Fibroblast of skin of left quadriceps (primary cell): ENCODE results near the gene MTHFD1L.
A peak's percentile ranks its signal among the peaks of the same experiment; 100 is the strongest.
"Not testable (repeated sequence)": the region's sequence is repeated elsewhere in the genome, so short reads cannot be mapped to it uniquely, and the experiment has no call there.

Source experiments
- DNase-seq, 2 experiments: peaks; one replicate each; pipeline ENCODE4 v3.0.0-alpha.2; 2013; ENCODE audit warnings: low read depth in 2 of 2

The MTHFD1L gene

DNA sequence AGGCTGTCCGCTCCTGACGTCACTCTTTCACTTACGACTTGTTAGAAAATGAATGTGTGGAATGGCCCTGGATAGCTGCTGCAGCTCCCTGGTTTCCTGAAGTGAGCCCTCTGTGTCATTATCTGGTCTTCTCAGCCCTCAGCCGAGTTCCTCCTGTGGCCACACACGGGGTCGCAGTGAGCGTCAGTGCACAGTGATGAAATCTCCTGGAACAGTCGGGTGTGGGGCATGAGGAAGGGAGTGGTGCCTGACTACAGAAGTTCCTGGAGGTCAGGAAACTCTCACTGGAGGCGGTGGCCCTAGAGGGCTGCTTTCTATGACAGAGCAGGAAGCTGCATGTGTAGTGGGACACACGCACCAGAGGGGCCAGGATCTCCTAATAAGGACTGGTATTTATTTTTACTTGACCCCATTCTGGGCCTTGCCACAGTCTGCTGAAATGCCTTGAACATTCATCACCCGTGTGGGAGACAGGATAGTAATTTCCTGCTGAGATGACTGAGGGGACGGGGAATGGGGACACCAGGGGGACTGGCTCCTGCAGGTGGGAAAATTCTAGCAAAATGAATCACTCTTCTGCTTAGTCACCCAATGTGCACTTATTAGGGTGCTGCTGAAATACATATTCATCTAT is 175.5 kb downstream of the MTHFD1L start:
- peak; percentile 82 to 83 for DNase-seq

GRCh38 chr6:151041686-151042085 is 176.2 kb downstream of the MTHFD1L start:
- DNase-seq = no peak

GRCh38 chr6:151042911-151043330 is 177.4 kb downstream of the MTHFD1L start:
- not testable (repeated sequence) for DNase-seq

DNA sequence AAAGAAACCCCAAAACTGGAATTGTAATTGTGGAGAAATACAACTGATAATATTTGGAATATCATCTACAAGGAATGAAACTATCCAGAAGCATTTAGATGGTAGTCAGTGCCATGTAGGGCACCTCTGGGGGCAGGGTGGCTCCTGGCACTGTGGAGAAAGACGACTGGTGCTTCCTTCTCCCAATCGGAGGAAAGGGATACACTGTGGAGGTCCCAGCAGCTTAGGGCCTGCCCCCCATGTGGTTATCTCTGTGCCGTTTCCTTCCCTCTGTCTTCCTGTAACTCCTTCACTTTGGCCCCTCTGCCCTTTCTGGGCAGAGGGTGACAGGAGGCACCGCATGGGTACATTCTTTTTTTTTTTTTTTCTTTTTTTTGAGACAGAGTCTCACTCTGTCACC is 178.4 kb downstream of the MTHFD1L start:
- DNase-seq = no peak

- DNase-seq = peak; percentile 69 to 72
Observed at GRCh38 chr6:151044465-151045441, 179.3 kb downstream of the MTHFD1L start.

- not testable (repeated sequence) for DNase-seq
Observed at GRCh38 chr6:151045511-151046222, 180.2 kb downstream of the MTHFD1L start.

- DNase-seq = no peak
Observed at GRCh38 chr6:151051164-151051563, 185.7 kb downstream of the MTHFD1L start.

DNA sequence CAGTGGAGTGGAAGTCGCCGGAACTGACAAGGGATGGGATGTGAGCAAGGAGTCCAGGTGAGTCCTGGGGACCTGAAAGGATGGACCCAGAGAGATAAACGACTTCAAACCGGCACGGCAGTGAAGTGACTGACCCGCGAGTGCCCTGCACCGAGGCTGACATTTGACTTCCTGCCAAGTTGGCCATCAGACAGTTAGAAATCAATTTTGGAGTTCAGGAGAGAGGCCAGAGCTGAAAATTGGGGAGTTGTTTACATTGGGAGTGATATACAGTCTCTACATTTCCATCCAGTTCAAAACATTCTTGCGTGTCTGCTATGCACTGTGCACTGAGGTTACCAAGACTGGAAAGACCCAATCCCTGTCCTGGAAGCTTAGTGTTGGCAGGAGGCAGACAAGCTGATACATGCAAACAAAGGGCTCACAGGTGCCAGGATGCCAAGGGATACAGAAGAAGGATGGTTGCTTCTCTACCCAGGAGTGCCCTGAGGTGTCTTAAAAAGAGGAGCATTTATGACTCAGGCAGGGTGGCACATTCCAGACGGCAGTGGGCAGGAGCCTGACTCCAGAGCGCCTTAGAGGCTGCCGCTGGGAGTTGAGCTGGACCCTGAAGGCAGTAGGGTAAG is 186.6 kb downstream of the MTHFD1L start:
- no peak for DNase-seq

- no peak for DNase-seq
Observed at GRCh38 chr6:151054306-151054705, 188.8 kb downstream of the MTHFD1L start.

- DNase-seq = no peak
Observed at GRCh38 chr6:151056230-151056907, 190.9 kb downstream of the MTHFD1L start.

DNA sequence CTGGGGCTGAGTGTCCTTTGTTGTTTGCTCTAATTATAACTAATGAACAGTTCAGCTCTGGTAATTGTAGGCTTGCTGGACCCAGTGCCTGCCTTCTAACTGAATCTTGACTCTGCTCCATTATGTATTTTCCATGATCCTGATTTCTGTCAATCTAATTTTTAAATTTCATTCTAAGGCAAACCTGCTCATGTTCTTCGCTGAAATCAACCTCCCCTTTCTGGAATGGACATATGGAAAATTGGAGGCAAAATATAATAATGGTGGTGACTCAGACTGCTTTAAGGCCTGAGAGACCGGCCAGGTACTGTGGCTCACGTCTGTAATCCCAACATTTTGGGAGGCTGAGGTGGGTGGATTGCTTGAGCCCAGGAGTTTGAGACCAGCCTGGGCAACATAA is 191.6 kb downstream of the MTHFD1L start:
- no peak for DNase-seq

GRCh38 chr6:151058021-151058733 is 192.7 kb downstream of the MTHFD1L start:
- no peak for DNase-seq

- no peak for DNase-seq
Observed at GRCh38 chr6:151059612-151060095, 194.2 kb downstream of the MTHFD1L start.

- peak; percentile 76 to 77 for DNase-seq
Observed at GRCh38 chr6:151060096-151060765, 194.7 kb downstream of the MTHFD1L start.

DNA sequence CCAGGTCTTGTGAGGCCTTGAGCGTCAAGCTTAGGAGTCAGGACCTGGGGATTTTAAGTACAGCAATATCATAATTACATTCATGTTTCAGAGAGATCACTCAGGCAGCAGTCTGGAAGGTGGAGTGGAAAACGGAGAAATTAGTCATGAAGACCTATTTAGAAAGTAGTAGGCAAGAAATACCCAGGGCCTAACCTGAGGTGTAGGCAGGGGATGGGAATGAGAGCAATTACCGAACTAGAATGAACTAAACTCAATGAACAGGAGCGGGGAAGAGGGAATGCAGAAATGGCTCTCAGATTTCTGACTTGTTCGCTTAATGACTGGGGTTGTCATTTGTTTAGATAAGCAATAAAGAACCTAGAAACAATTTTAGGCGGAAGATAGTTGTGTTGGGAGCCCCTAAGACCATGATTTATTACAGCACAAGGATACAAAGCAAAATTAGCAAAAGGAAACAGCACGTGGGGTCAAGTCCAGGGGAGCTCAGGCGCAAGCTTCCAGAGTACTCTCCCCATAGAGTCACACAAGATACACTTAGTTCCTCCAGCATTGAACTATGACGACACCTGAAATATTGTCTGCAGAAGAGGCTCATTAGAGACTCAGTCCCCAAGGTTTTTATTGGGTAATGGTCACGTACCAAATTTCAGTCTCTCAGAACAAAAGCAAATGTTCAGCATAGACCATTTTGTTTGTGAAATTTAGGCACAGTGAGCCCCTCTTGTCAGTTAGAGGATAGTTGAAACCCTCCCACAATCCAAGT is 195.4 kb downstream of the MTHFD1L start:
- no peak for DNase-seq

DNA sequence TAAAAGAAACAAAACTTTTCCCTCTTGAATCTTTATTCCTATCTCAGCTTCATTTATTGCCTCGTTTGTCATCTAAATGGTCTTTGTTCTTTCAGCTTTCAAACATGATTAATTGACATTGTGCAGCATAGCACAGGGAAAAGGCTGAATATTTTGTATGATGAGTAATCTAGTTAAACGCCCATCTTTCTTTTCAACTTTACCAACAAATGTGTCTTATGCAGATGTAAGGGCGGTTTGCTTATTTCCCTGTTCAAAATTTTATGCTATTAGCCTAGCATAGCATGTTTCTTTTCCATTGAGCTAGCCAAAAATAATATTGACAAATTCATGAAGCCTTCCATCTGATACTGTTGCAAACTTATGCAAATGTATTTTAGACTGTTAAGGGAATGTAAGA is 197.8 kb downstream of the MTHFD1L start:
- peak; percentile 84 to 85 for DNase-seq

DNA sequence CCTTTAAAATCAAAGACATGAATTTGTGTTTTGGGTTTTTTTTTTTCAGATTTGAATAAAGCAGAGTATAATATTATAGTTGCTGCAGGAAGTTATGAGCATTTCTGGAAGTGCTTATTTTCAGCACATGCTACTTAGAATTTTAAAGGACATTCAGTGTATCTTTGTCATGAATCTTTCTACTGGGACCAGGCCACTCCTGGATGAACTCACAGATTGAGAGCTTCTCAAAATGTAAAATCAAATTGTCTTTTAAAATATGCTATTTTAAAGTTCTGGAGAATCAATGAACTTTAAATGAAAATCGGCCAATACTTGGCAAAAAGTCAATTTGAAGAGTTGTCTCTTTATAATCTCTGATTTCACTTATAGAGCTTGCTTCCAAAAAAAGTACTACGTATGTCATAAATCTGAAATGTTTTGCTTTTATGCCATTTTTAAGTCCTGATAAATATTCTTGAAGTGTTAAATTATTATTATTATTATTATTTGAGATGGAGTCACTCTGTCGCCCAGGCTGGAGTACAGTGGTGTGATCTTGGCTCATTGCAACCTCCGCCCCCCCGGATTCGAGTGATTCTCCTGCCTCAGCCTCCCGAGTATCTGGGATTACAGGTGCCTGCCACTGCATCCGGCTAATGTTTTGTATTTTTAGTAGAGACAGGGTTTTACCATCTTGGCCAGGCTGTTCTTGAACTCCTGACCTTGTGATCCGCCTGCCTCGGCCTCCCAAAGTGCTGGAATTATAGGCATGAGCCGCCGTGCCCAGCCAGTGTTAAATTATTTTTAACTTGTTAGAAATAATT is 198.5 kb downstream of the MTHFD1L start:
- DNase-seq = no peak
